Brain microvascular endothelial cell (primary cell): Measurements from ENCODE around the gene CAPN8.

Experiments
- DNase-seq: peaks from one replicate; pipeline ENCODE4 v3.0.0-alpha.2; 2020
- H3K27ac ChIP-seq: fragments of 250-450 bp; sonication (Bioruptor Pico); 2 replicates; pipeline ENCODE4 v1.5.1; 2020; ENCODE audit warnings: mild to moderate bottlenecking, moderate library complexity
- H3K27me3 ChIP-seq: fragments of 250-450 bp; sonication (Bioruptor Pico); replicated peaks from 2 replicates; pipeline ENCODE4 v1.5.1; 2020; ENCODE audit warnings: mild to moderate bottlenecking
- H3K36me3 ChIP-seq: fragments of 250-450 bp; sonication (Bioruptor Pico); replicated peaks from 2 replicates; pipeline ENCODE4 v1.5.1; 2020; ENCODE audit warnings: mild to moderate bottlenecking
- H3K4me3 ChIP-seq: 2 replicates; pipeline ENCODE4 v1.5.1; 2011; ENCODE audit warnings: low read depth, mild to moderate bottlenecking, control low read depth, low read length, moderate library complexity
- CTCF ChIP-seq: IDR thresholded peaks from 2 replicates; pipeline ENCODE4 v1.5.1; 2011; ENCODE audit warnings: low read depth, mild to moderate bottlenecking, moderate library complexity, low read length, control low read depth, inconsistent platforms; ENCODE audit errors: missing control alignments
- in situ Hi-C: cut with HindIII; loops from 2 replicates; pipeline ENCODE4 v1.10.0; 2017; ENCODE audit warnings: low sequenced_read_pairs, low pct_ligation_motif_present

The CAPN8 gene

DNA sequence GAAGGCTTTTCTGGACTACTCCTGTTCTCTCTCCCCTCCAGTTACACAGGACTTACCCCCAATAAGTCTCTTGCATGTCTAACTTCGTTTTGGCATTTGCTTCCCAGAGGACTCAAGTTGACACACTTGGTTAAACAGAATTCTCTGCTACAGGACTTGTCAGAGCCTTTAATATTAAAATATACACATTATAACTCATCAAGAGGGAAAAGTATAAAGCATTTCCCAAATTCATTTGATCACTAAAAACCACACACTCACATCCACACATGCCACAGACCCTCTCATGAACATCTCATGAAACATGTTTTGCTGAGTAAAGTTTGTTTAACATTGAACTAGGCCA lies 38.1 kb upstream of the CAPN8 start:
- H3K27ac ChIP-seq: no peak overlapping the region
- in situ Hi-C loops: no loop called here
- H3K4me3 ChIP-seq: no peak overlapping the region
- no peak for DNase-seq
- no peak for TF ChIP-seq CTCF
- no peaks in the 10 kb centered on the region for H3K27me3 ChIP-seq
- H3K36me3 ChIP-seq: no peaks in the 10 kb centered on the region

- DNase-seq: no peak
- no peak for TF ChIP-seq CTCF
- in situ Hi-C loops: no loop called here
- Histone ChIP-seq H3K4me3 (peak overlapping the region; percentile 3), H3K27me3 (no peaks in the 10 kb centered on the region), H3K36me3 (no peaks in the 10 kb centered on the region), H3K27ac (peak overlapping the region; percentile 98)
Observed at GRCh38 chr1:223702735-223703667, 37.5 kb upstream of the CAPN8 start.

GRCh38 chr1:223700942-223701637 lies 35.6 kb upstream of the CAPN8 start:
- H3K27ac ChIP-seq: peak overlapping the region; percentile 98
- no peaks in the 10 kb centered on the region for H3K27me3 ChIP-seq
- peak; percentile 96 for DNase-seq
- no peaks in the 10 kb centered on the region for H3K36me3 ChIP-seq
- peak overlapping the region; percentile 38 for H3K4me3 ChIP-seq
- in situ Hi-C loops: no loop called here
- no peak for TF ChIP-seq CTCF

DNA sequence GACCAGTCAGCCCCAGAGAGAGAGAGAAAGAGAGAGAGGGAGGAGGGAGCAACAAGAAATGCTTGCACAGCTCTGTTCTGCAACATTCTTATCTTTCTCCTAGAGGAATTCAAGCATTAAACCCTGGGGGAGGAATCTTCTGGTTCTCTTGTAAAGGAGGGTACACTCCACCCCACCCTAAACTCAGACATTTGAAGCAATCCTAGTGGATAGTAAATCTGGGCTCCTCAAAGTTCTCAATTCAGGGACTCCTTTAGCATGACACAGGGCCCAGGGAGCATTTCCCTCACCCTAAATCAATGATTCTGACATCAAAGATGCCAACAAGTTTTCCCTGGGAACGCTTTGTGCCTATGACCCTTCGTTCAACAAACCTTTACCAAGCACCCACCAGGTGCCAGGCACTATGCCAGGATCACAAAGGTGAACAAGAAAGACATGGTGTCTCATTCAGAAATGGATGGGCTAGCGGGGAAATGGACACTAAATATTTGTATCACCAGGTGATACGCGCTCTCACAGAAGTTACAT lies 35.0 kb upstream of the CAPN8 start:
- no peak for TF ChIP-seq CTCF
- H3K4me3 ChIP-seq: no peak overlapping the region
- H3K36me3 ChIP-seq: no peaks in the 10 kb centered on the region
- H3K27ac ChIP-seq: peak overlapping the region; percentile 98
- no peaks in the 10 kb centered on the region for H3K27me3 ChIP-seq
- no peak for DNase-seq
- in situ Hi-C loops: no loop called here

- H3K27ac ChIP-seq: no peak overlapping the region
- TF ChIP-seq CTCF: no peak
- H3K27me3 ChIP-seq: no peaks in the 10 kb centered on the region
- no peak for DNase-seq
- H3K4me3 ChIP-seq: no peak overlapping the region
- no peaks in the 10 kb centered on the region for H3K36me3 ChIP-seq
- in situ Hi-C loops: no loop called here
Observed at GRCh38 chr1:223695941-223696340, 30.4 kb upstream of the CAPN8 start.
